Caco-2 (cell line): ENCODE results near the gene HNRNPA0. TPM values are rescaled to one million over a fixed set of nuclear protein-coding genes. Genes with fewer than 3 reads are reported as not detected.

ENCODE experiments used
- BruUV-seq: library from RNA; stranded (reverse); fragments of 400-500 nt; replicated peaks from 2 replicates; lab custom pipeline; 2021; lab: Mats Ljungman, UMichigan
- CTCF ChIA-PET: fragments of 300-600 bp; sonication (Branson Sonifier 250); formaldehyde crosslinking; loops from one replicate; lab custom pipeline; 2022; ENCODE audit warnings: antibody characterized with exemption; lab: Charles Lee
- POLR2A ChIA-PET: fragments of 300-600 bp; sonication (Branson Sonifier 250); formaldehyde crosslinking; loops from one replicate; lab custom pipeline; 2022; ENCODE audit warnings: antibody characterized with exemption; lab: Charles Lee
- DNase-seq, 2 experiments: peaks; one replicate each; pipeline versions ENCODE4 v3.0.0 to v3.0.0-alpha.2; 2020 to 2022
- H3K27me3 ChIP-seq: replicated peaks from 2 replicates; pipeline ENCODE4 v1.6.0; 2011; ENCODE audit warnings: low read length; ENCODE audit not compliant: control insufficient read depth, insufficient read depth
- H3K36me3 ChIP-seq: 2 replicates; pipeline ENCODE4 v1.5.1; 2011; ENCODE audit warnings: low read length; ENCODE audit not compliant: control insufficient read depth, insufficient read depth
- H3K4me1 ChIP-seq: fragments of 250-450 bp; sonication (Bioruptor Pico); 2 replicates; pipeline ENCODE4 v1.5.1; 2020; ENCODE audit warnings: mild to moderate bottlenecking
- H3K4me3 ChIP-seq: 2 replicates; pipeline ENCODE4 v1.5.1; 2011; ENCODE audit warnings: low read depth, mild to moderate bottlenecking, control low read depth, low read length
- H3K9me3 ChIP-seq: fragments of 250-450 bp; sonication (Bioruptor Pico); 2 replicates; pipeline ENCODE4 v1.5.1; 2020; ENCODE audit warnings: mild to moderate bottlenecking, moderate library complexity
- H3K27ac Mint-ChIP-seq: one replicate; pipeline ENCODE4 v1.8.0; 2022; ENCODE audit warnings: mixed read lengths; ENCODE audit not compliant: unreplicated experiment
- H3K27me3 Mint-ChIP-seq: one replicate; pipeline ENCODE4 v1.8.0; 2022; ENCODE audit warnings: mixed read lengths; ENCODE audit not compliant: insufficient read depth, unreplicated experiment
- H3K36me3 Mint-ChIP-seq: one replicate; pipeline ENCODE4 v1.8.0; 2022; ENCODE audit warnings: mild to moderate bottlenecking, mixed read lengths; ENCODE audit not compliant: insufficient read depth, unreplicated experiment
- H3K4me1 Mint-ChIP-seq: one replicate; pipeline ENCODE4 v1.8.0; 2022; ENCODE audit warnings: low read depth, mixed read lengths; ENCODE audit not compliant: unreplicated experiment
- H3K4me3 Mint-ChIP-seq: one replicate; pipeline ENCODE4 v1.8.0; 2022; ENCODE audit warnings: mild to moderate bottlenecking, moderate library complexity, mixed read lengths; ENCODE audit not compliant: unreplicated experiment
- H3K9me3 Mint-ChIP-seq: one replicate; pipeline ENCODE4 v1.8.0; 2022; ENCODE audit warnings: mixed read lengths; ENCODE audit not compliant: unreplicated experiment
- CTCF ChIP-seq, 2 experiments: fragments of 200-600 bp in 1 of 2; IDR thresholded peaks; 1 replicate in 1 of 2; 2 replicates in 1 of 2; pipeline versions ENCODE4 v1.5.1 to v1.8.0; 2011 to 2022; ENCODE audit warnings: antibody characterized with exemption in 1 of 2, control low read depth in 1 of 2, inconsistent platforms in 1 of 2, low read depth in 1 of 2, low read length in 1 of 2, mild to moderate bottlenecking in 1 of 2, moderate library complexity in 1 of 2; ENCODE audit not compliant: insufficient read depth in 1 of 2, severe bottlenecking in 1 of 2, unreplicated experiment in 1 of 2
- intact Hi-C: fragments of 100-400 bp; cut with micrococcal nuclease; formaldehyde crosslinking; loops from one replicate; pipeline ENCODE4 v1.10.0; 2022; ENCODE audit not compliant: unreplicated experiment
- total RNA-seq: library from RNA; stranded (reverse); gene quantifications from 2 replicates; pipeline ENCODE4 v1.2.3, GENCODE V29; 2022

The HNRNPA0 gene
- total RNA-seq, 1 experiment from 2014 or later: 42.5 TPM

DNA sequence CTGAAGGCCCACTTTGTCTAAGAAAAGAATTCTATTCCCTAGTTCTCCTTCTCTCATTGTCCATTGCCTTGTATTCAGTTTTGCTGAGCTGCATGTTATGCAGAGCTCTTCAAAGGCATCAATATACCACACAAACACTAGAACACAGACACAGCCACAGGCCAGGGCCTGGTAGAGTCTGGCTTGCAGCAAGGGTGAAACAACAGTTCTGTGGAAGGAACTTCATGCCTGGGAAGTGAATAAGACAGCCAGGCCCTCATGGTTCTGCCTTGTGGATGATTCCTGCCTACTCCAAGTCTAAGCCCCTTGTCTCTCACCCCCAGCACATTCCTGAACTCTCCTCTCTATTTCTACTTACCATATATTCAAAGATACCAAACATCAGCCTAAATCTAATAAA is 49.1 kb downstream of the HNRNPA0 start:
- H3K9me3 Mint-ChIP-seq: no peaks in the 10 kb centered on the region
- H3K36me3 Mint-ChIP-seq: no peaks in the 10 kb centered on the region
- CTCF ChIA-PET: no interaction called here
- H3K27me3 Mint-ChIP-seq: peaks cover 2% of the 10 kb centered on the region
- Histone ChIP-seq H3K4me3 (no peak overlapping the region), H3K36me3 (no peaks in the 10 kb centered on the region), H3K9me3 (no peaks in the 10 kb centered on the region), H3K4me1 (no peaks in the 10 kb centered on the region), H3K27me3 (no peaks in the 10 kb centered on the region)
- no peak for DNase-seq
- no peak overlapping the region for H3K27ac Mint-ChIP-seq
- TF ChIP-seq CTCF (IDR thresholded peaks at IDR 0.05; ENCODE audit: insufficient read depth in 1 of 2, low read depth in 1 of 2, low read length in 1 of 2, severe bottlenecking in 1 of 2, unreplicated experiment in 1 of 2): no peak
- POLR2A ChIA-PET: no interaction called here
- intact Hi-C loops: no loop called here
- H3K4me3 Mint-ChIP-seq: no peak overlapping the region
- no TSS peak for BruUV-seq
- H3K4me1 Mint-ChIP-seq: no peaks in the 10 kb centered on the region

GRCh38 chr5:137703565-137703964 is 50.6 kb downstream of the HNRNPA0 start:
- Mint-ChIP-seq H3K36me3 (no peaks in the 10 kb centered on the region), H3K27ac (no peak overlapping the region), H3K27me3 (peaks cover 2% of the 10 kb centered on the region), H3K4me3 (no peak overlapping the region), H3K4me1 (no peaks in the 10 kb centered on the region), H3K9me3 (no peaks in the 10 kb centered on the region)
- BruUV-seq: no TSS peak
- no peak for DNase-seq
- intact Hi-C loops: no loop called here
- ChIA-PET CTCF (no interaction called here), POLR2A (no interaction called here)
- no peak for TF ChIP-seq CTCF (IDR thresholded peaks at IDR 0.05; ENCODE audit: insufficient read depth in 1 of 2, low read depth in 1 of 2, low read length in 1 of 2, severe bottlenecking in 1 of 2, unreplicated experiment in 1 of 2)
- H3K36me3 ChIP-seq: no peaks in the 10 kb centered on the region
- no peaks in the 10 kb centered on the region for H3K9me3 ChIP-seq
- no peaks in the 10 kb centered on the region for H3K4me1 ChIP-seq
- no peaks in the 10 kb centered on the region for H3K27me3 ChIP-seq
- H3K4me3 ChIP-seq: no peak overlapping the region

- peaks cover 2% of the 10 kb centered on the region for H3K27me3 Mint-ChIP-seq
- Histone ChIP-seq H3K9me3 (no peaks in the 10 kb centered on the region), H3K4me3 (no peak overlapping the region), H3K4me1 (no peaks in the 10 kb centered on the region), H3K27me3 (no peaks in the 10 kb centered on the region), H3K36me3 (no peaks in the 10 kb centered on the region)
- no peaks in the 10 kb centered on the region for H3K36me3 Mint-ChIP-seq
- no peaks in the 10 kb centered on the region for H3K4me1 Mint-ChIP-seq
- H3K27ac Mint-ChIP-seq: no peak overlapping the region
- ChIA-PET CTCF (no interaction called here), POLR2A (no interaction called here)
- H3K9me3 Mint-ChIP-seq: no peaks in the 10 kb centered on the region
- DNase-seq: no peak
- H3K4me3 Mint-ChIP-seq: no peak overlapping the region
- no TSS peak for BruUV-seq
- intact Hi-C loops: no loop called here
- TF ChIP-seq CTCF (IDR thresholded peaks at IDR 0.05; ENCODE audit: insufficient read depth in 1 of 2, low read depth in 1 of 2, low read length in 1 of 2, severe bottlenecking in 1 of 2, unreplicated experiment in 1 of 2): no peak
Observed at GRCh38 chr5:137700282-137700680, 53.9 kb downstream of the HNRNPA0 start.
